Subcutaneous adipose tissue (tissue), 4 donors: ENCODE results near the gene SCARB1. TPM values are rescaled to one million over a fixed set of nuclear protein-coding genes. Genes with fewer than 3 reads are reported as not detected.

Experiments
- total RNA-seq, 4 donors: library from RNA; depleted of rRNA; stranded (reverse); fragments of >200 nt; gene quantifications; one replicate each; pipeline ENCODE4 v1.1.0, GENCODE V29; 2016
- TF ChIP-seq, protein P1 (sequence below): fragments of 450-650 bp; IDR thresholded peaks from one replicate; pipeline ENCODE4 v1.5.1; 2016; ENCODE audit warnings: low read depth, mild to moderate bottlenecking, control low read depth, antibody characterized with exemption, moderate library complexity

SCARB1 gene
- total RNA-seq, 4 donors from 2014 or later, result 26.6 to 58.6 (median 38.2) TPM

DNA sequence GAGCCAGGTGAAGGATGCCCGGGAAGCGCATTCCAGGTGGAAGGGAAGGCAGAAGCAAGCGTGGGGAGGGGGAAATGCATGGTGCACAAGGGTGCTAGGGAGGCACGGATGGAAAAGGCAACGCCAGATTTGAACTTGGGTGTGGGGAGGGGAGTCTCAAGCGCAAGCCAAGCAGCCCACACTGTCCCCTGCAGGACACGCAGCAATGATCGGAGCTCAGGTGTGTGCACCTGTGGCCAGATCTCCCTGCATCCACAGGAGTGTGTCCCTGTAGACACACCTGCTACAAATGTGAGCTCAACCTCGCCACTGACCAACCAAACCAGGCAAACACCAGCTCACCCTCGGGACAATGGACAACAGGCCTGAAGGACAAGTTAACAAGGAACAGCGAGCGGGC, 63.2 kb downstream of the SCARB1 start:
- TF ChIP-seq, protein P1, sequence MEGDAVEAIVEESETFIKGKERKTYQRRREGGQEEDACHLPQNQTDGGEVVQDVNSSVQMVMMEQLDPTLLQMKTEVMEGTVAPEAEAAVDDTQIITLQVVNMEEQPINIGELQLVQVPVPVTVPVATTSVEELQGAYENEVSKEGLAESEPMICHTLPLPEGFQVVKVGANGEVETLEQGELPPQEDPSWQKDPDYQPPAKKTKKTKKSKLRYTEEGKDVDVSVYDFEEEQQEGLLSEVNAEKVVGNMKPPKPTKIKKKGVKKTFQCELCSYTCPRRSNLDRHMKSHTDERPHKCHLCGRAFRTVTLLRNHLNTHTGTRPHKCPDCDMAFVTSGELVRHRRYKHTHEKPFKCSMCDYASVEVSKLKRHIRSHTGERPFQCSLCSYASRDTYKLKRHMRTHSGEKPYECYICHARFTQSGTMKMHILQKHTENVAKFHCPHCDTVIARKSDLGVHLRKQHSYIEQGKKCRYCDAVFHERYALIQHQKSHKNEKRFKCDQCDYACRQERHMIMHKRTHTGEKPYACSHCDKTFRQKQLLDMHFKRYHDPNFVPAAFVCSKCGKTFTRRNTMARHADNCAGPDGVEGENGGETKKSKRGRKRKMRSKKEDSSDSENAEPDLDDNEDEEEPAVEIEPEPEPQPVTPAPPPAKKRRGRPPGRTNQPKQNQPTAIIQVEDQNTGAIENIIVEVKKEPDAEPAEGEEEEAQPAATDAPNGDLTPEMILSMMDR, result no peak

DNA sequence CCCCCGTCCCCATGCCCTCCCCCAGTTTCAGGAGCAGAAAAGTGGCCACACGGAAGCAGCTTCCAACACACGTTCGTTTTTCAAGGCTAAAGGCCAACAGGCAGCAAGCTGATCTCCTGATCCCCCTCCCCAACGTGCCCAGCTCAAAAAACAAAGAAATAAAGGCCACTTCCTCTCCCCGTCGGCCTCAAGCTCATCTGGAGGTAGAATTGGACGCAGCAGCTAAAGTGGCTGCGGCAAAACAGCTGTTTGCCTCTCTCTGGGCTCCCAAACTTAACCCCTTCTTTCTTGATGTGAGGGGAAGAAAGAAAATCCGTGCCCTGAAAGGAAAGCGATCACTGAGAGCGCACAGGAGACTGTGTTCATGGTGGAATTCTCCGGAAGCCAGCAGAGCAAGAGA, 66.3 kb downstream of the SCARB1 start:
- TF ChIP-seq, protein P1, result no peak

DNA sequence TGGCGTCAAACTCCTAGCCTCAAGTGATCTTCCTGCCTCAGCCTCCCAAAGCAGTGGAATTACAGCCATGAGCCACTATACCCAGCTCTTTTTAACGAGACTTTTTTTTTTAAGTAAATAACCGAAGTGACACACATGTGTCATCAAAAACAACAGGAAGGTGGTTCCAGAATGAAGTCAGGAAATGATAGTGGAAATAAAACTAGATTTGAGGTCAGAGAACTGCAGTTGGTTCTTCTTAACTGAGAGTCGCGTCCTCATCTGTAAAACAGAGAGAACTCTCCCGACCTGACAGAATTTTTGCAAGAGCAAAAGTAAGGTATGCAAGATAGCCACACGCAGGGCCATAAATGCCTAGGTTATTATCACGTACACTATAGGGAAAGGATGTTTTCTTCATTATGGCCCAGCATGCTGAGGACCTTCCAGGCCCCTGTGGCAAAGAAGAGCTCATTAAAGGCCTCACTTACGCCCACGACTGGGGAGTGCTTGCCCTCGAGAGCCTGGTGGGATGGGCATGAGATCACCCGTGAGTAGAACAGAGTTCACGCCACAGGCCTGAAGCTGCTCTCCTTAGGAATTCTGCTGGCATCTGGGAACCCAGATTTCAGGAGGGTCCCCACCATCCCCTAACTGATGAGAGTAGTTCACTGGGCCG, 67.2 kb downstream of the SCARB1 start:
- TF ChIP-seq, protein P1, result no peak

DNA sequence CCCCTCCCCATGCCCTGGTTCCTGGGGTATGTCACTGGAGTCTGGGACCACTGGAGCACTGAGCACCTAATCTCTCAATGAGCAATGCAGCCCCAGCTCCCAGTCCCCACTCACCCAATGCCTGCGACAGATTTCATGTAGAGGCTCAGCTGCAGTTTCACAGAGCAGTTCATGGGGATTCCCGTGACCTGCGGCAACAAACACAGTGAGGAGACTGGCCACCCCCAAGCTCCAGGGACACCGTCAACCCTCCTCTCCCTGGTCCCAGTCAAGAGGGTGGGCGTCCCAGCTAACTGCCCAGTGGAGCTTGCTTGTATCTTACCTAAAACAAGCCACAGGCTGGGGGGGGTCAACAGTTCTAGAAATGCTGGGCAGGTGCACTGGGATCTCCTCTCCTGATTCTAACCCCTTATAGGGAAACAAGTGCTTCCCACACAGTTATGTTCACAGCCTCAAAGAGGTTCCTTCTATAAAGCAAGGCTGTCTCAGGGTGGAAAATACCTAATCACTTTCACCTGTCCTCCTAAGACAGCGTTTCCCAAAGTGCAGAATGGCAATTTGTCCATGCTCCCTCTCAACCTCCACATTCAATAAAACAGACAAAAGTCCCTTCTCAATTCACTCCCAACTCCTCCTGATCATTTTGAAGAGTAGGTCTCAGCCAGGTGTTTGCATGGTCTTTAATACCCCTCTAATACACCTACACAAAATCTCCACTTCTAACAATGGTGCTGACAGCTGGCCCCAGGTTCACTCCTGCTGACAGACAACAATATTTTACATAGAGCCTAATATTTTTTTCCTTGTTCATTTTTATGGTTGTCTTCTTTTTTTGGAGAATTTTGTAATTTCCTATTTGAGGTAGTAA, 68.3 kb downstream of the SCARB1 start:
- TF ChIP-seq, protein P1, result no peak

DNA sequence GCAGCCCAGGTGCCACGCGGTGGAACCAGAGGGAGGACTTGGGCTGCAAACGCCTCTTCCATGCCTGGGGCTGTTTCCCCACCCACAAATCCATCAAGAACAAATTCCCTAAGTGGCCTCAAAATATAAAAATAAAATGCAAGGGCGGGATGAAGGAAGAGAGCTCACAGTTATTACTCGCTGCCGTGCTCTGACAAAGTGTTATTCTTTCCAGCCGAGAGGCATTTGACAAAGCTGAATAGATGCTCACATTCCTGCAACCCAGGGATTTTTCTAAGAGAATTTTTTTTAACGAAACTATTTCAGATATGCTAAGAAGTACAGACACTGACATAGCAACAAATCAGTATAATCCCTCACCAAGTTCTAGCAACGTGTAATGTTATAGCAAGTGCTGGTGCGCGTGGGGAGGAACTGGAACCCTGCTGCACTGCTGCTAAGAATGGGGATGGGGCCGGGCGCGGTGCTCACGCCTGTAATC, 70.7 kb downstream of the SCARB1 start:
- TF ChIP-seq, protein P1, result no peak

DNA sequence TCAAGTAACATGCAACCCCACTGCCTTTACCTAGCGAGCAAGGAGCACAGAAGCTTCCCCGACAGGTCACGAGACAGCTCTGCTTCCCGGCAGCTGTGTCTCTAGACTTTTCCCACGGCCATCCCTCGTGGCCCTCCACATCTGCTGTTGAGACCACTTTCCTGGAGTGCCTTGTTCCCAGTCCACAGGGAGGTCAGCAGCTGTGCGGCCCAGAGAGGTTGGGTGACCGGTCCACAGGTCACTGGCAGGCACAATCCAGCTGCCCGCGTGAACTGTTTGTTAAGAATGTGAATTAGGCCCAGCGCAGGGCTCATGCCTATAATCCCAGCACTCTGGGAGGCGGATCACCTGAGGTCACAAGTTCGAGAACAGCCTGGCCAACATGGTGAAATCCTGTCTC, 71.5 kb downstream of the SCARB1 start:
- TF ChIP-seq, protein P1, result no peak
